Neutrophil (primary cell): Measurements from ENCODE around the gene CDH13.

Experiments
- H3K27ac ChIP-seq: fragments of 200-600 bp; sonication (generic); 2 replicates; pipeline ENCODE4 v1.5.1; 2016; ENCODE audit warnings: mild to moderate bottlenecking, moderate library complexity
- H3K27me3 ChIP-seq: fragments of 200-600 bp; sonication (generic); 2 replicates; pipeline ENCODE4 v1.6.0; 2016; ENCODE audit warnings: mild to moderate bottlenecking
- H3K36me3 ChIP-seq: fragments of 200-600 bp; sonication (generic); 2 replicates; pipeline ENCODE4 v1.5.1; 2017
- H3K4me1 ChIP-seq, 2 experiments: fragments of 200-600 bp in 1 of 2; sonication (generic) in 1 of 2; 1 replicate in 1 of 2; 2 replicates in 1 of 2; pipeline versions ENCODE4 v1.5.1 to v1.6.1; 2013 to 2016; ENCODE audit warnings: low read depth in 1 of 2, low read length in 1 of 2, mild to moderate bottlenecking in 1 of 2, moderate library complexity in 1 of 2; ENCODE audit not compliant: control insufficient read depth in 1 of 2, insufficient read depth in 1 of 2
- H3K4me3 ChIP-seq, 2 experiments: fragments of 200-600 bp in 1 of 2; sonication (generic) in 1 of 2; 1 replicate in 1 of 2; 2 replicates in 1 of 2; pipeline ENCODE4 v1.5.1; 2013 to 2016; ENCODE audit warnings: low read depth in 1 of 2, low read length in 1 of 2, mild to moderate bottlenecking in 1 of 2, moderate library complexity in 1 of 2
- H3K9me3 ChIP-seq: fragments of 200-600 bp; sonication (generic); 2 replicates; pipeline ENCODE4 v1.5.1; 2016
- CTCF ChIP-seq: fragments of 200-600 bp; sonication (generic); IDR thresholded peaks from 2 replicates; pipeline ENCODE4 v1.5.1; 2016; ENCODE audit warnings: antibody characterized with exemption

CDH13 gene

DNA sequence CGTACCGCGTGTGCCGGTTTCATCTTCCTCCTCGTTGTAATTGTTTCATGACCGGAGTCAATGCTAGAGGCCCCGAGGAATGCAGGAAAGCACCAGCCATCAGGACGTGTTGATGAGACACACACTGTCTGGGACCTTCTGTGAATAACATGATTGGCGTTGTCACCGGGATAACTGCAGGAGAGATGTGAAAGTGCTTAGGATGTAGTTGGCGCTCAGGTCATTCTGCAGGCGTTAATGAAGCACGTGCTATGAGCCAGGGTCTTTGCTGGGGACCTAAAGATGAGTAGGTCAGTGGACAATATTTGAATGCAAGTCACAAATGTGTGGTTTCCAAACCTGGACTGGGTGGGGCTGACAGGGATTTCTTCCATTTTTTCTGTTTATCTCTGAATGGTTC, 999.4 kb downstream of the CDH13 start:
- no peaks in the 10 kb centered on the region for H3K4me1 ChIP-seq
- no peak overlapping the region for H3K27ac ChIP-seq
- no peak overlapping the region for H3K4me3 ChIP-seq
- H3K36me3 ChIP-seq: no peaks in the 10 kb centered on the region
- H3K9me3 ChIP-seq: no peaks in the 10 kb centered on the region
- H3K27me3 ChIP-seq: no peaks in the 10 kb centered on the region
- TF ChIP-seq CTCF: no peak

GRCh38 chr16:83626676-83627075, 999.9 kb downstream of the CDH13 start:
- no peak overlapping the region for H3K4me3 ChIP-seq
- no peaks in the 10 kb centered on the region for H3K9me3 ChIP-seq
- H3K27ac ChIP-seq: no peak overlapping the region
- TF ChIP-seq CTCF: no peak
- H3K27me3 ChIP-seq: no peaks in the 10 kb centered on the region
- H3K36me3 ChIP-seq: no peaks in the 10 kb centered on the region
- H3K4me1 ChIP-seq: no peaks in the 10 kb centered on the region

DNA sequence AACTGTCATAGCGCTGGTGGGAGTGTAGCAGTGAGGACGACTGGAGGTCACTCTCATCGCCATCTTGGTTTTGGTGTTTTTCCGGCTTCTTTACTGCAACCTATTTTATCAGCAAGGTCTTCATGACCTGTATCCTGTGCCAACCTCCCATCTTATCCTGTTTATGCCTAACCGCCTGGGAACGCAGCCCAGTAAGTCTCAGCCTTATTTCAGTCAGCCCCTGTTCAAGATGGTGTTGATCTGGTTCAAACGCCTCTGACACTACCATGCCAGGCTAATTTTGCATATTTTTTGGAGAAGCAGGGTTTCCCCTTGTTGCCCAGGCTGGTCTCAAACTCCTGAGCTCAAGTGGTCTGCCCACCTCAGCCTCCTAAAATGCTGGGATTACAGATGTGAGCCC, 1001.2 kb downstream of the CDH13 start:
- no peaks in the 10 kb centered on the region for H3K27me3 ChIP-seq
- no peak overlapping the region for H3K4me3 ChIP-seq
- H3K9me3 ChIP-seq: no peaks in the 10 kb centered on the region
- no peaks in the 10 kb centered on the region for H3K4me1 ChIP-seq
- H3K36me3 ChIP-seq: no peaks in the 10 kb centered on the region
- no peak for TF ChIP-seq CTCF
- H3K27ac ChIP-seq: no peak overlapping the region

DNA sequence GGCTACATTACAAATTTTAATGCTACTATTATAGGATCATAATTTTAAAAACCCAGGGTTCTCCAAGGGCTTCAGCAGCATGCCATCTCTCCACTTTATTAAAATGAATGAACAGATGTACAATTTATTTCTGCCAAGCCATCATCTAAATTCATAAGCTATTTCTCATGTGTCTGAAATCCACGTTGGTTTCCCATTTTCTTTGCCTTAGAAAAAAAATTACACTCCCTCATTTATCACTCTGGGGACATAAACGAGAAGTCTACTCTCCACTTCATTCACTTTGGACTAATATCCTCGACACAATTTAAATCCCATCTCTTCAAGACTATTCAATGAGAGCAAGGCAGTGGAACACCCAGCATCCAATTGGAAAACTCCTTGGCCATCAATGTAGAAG, 1002.7 kb downstream of the CDH13 start:
- Histone ChIP-seq H3K27ac (no peak overlapping the region), H3K36me3 (no peaks in the 10 kb centered on the region), H3K9me3 (no peaks in the 10 kb centered on the region), H3K4me3 (no peak overlapping the region), H3K4me1 (no peaks in the 10 kb centered on the region), H3K27me3 (no peaks in the 10 kb centered on the region)
- no peak for TF ChIP-seq CTCF

DNA sequence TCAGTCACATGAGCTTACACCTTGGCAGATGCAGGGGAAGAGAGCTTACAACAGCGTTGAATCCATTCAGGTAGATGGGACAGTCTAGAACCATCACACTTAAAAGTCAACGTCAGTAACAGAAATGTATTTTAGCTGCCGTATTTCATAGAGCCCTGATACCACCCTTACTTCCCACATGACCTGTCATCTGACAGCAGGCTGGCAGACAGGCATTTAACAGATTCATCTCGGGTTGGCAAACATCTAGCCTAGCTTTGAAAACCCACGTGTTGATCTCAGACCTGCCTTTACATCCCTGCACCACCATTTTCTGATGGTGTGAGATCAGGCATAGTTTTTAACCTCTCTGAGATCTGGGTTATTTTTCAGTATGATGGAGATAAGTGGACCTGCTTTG, 1003.1 kb downstream of the CDH13 start:
- H3K9me3 ChIP-seq: no peaks in the 10 kb centered on the region
- H3K36me3 ChIP-seq: no peaks in the 10 kb centered on the region
- H3K27me3 ChIP-seq: no peaks in the 10 kb centered on the region
- no peak for TF ChIP-seq CTCF
- H3K27ac ChIP-seq: no peak overlapping the region
- H3K4me3 ChIP-seq: no peak overlapping the region
- no peaks in the 10 kb centered on the region for H3K4me1 ChIP-seq

DNA sequence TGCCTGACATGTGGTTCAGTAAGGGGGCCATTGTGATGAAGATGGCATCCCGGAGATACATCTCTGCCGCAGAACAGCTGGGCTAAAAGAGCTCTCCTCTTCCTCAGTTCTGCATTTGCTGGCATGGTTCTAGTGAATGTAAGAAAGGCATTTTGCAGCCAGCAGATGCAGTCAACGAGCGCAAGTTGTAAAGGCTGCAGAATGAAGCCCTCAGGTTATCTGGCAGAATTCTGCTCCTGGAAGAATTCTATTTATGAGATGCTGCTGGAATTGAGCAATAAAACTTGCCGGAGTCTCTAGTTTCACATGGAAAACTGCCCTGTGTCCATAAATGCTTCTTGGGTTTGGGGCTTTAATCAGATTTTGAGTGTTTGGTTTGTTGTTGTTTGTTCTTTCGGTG, 1004.2 kb downstream of the CDH13 start:
- Histone ChIP-seq H3K4me3 (no peak overlapping the region), H3K9me3 (no peaks in the 10 kb centered on the region), H3K27ac (no peak overlapping the region), H3K4me1 (no peaks in the 10 kb centered on the region), H3K36me3 (no peaks in the 10 kb centered on the region), H3K27me3 (no peaks in the 10 kb centered on the region)
- TF ChIP-seq CTCF: no peak
